ENCODE measurements around the gene CAMK1D.
"Not testable (repeated sequence)": the region's sequence is repeated elsewhere in the genome, so short reads cannot be mapped to it uniquely, and the experiment has no call there.

CAMK1D gene

DNA sequence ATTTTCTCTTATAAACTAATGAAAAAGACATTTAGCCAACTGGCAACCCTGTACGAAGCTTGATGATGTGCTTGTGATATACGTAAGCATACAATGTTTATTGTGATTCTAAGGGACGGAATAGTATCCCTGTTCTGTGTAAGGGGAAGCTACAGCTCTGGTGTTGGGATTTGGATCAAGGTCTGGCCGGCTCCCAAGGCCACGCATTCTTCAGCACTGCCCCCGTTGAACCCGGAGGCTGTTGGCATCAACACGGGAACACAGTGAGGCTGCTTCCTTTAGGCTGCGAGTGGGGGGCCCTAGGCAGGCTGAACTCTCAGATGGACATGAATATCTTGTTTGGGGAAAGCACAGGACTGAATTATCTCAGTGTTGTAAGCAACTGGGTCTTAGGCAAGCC, 180.6 kb downstream of the CAMK1D start:
- no peak for DNase-seq

DNA sequence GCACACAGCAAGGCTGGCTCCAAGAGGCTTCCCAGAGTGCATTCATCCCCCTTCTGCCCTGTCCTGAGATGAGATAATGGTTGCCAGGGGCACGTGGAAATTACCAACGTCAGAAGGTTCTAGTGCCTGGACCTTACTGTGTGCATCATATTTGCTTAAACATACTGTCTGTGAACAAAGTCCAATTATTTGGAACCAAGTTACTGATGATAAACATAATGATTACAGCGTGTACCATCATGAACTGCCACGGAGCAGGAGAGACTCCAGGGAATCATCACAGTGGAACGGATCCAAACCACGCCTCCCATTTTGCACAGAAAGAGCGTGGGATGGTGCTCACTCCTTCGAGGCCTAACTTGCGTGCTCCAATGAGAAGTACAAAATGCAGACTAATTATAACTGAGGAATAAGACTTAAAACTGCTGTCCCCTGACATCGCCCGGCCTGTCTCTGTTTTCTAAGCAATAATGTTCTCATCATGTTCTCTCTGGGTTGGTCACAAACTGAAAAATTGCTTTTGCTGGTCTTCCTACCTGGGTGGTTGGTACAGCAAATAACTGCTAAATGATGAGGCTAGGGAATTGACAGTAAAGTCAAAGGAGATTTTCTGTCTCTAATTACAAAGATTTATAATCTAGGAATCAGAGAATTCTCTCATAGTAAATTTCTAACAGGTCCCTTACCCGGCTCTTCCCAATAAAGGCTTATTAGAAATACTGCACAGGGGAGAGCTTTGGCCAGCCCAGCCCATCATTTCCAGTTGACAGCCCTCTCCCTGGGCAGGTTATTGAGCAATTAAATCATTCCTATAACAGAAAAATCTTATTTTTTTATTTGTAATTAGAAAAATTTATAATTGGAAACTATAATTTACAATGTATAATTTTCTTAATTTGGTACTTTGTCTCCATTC, 182.2 kb downstream of the CAMK1D start:
- DNase-seq, result no peak

DNA sequence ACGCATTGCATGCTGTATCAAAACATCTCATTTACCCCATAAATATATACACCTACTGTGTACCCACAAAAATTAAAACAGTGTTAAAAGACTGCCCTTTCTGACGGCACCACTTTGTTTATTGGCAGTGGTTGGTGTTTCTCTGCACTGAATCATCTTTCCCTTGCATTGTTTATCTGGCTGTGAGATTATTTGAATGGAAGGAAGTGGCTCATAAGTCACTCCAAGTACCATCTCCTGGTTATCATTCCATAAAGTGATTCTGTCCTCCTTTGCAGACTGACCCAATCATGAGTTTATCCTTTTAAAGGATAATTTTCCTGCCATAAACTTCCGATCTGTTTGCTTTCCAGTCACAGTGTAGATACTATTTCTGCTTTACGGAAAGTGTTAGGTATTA, 183.8 kb downstream of the CAMK1D start:
- DNase-seq, result no peak

DNA sequence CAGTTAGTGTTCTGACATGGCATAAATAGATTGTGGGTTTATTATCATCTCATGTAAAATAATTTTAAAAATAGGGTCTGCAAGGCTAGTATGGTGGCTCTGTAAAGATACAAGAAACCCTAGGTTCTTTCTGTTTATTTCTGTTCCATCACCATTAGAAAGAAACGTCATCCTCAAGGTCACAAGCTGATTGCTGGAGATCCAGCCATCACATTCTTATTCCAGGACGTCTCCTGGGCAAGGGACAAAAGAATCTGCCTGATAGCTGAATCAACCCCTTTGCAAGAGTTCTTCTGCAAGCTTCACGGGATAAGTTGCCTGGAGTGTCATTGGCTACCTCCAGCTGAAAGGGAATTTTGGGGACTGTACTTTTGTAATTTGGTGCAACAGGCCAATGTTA, 184.4 kb downstream of the CAMK1D start:
- DNase-seq, result no peak

DNA sequence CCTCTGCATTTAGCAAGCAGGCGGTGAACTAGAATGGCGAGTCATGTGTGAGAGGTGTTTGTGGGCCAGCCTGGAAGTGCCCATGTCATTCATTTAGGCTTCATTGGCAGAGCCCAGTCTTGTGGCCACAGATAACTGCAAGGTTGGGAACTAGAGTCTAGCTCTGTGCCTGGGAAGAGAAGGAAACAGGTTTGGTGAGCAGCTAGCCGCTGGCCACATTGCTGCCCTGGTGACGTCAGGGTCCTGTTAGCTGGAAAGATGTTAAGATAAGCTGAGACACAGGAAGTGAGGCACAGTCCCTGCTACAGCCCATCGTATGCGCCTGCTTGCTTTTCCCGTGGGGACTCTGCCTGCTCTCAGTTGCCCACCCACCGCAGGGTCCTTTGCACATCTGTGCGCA, 185.5 kb downstream of the CAMK1D start:
- no peak for DNase-seq

DNA sequence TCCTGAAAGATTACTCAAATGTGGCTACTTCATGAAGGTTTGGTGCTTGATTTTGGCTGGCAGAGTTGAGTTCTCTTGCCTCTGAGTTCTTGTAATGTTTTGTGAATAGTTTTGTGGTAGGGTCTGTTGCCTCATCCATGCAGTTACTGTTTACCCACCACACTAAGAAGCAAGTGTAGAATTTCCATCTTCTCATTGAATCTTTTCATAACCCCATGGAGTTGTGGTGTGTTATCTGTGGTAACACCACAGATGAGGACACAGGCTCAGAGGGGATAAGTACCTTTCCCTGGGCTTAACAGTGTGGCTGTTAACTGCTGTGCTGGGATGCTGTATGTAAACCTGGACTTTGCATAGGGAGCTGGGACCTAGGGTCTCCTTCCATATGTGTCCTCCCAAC, 186.3 kb downstream of the CAMK1D start:
- DNase-seq, result no peak

DNA sequence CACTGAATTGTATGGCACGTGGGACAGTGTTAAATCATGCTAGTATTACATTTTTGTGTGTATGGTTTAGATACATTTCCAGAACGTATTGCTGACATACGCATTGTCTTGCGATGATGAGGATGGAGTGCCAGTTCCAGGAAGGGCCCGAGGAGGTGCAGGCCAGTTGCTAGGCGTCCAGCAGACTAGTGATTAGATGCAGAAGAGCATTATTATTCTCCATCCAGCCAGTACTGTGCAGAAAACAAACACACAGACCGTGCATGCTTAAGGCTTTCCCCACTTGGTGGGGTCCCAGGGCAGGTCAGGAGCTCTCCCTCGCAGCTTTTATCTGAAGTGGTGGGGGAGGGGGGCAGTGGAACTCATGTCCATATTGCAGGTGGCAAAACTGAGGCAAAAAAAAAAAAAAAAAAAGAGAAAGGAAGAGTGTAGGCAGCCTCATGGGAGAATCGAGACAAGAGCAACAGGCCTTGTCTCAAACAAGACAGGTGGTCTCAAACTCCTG, 189.2 kb downstream of the CAMK1D start:
- DNase-seq, result no peak

DNA sequence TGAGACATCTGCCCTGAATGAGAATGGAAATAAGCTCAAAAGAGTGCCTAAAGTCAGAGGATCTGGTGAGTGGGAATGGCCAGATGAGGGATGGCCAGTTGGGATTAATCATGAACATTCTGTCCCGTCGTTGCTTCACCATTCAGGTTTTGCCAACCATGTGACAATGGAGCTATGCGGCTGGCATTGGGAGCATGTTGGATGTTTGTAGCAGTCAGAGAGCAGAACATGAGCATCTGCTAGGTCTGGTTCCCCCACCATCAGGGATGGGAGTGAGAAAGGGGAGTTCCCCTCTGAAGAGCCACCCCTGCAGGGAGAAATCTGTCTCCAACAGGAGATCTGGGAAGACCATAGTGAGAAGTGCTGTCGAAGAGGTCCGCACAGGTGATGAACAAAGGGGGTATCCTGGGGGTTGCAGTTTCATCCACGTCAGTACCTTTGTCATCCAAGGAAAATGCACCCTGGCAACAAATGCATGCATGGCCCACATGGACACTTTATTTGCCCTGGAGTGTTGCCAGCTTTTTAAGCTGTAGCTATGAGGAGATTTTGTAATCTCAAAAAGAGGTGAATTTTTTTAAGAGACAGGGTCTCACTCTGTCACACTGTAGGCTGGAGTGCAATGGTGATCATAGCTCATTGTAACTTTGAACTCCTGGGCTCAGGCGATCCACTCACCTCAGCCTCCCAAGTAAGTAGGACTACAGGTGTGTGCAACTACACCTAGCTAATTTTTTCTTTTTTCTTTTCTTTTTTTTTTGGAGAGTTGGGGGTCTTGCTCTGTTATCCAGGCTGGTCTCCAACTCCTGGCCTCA, 190.2 kb downstream of the CAMK1D start:
- DNase-seq, result no peak

DNA sequence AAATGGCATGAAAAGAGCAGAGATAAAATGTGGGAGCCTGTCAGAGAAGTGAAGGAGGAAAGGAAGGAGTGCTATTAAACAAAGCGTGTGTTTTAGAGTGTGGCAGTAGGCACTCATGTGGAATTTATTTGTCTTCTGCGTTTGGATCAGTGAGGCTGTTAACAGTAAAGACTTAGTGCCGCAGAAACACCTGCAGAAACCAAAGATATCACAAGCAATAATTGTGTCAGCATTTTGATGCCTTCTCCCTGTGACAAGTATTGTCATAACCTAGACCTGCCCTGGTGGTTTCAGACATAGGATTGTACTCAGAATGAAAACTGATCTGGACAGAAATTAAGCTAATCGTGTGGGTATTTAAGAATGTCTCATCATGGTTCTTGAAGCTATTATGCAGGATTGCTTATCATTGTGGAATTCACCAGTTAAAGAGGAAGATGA, 191.0 kb downstream of the CAMK1D start:
- no peak for DNase-seq

DNA sequence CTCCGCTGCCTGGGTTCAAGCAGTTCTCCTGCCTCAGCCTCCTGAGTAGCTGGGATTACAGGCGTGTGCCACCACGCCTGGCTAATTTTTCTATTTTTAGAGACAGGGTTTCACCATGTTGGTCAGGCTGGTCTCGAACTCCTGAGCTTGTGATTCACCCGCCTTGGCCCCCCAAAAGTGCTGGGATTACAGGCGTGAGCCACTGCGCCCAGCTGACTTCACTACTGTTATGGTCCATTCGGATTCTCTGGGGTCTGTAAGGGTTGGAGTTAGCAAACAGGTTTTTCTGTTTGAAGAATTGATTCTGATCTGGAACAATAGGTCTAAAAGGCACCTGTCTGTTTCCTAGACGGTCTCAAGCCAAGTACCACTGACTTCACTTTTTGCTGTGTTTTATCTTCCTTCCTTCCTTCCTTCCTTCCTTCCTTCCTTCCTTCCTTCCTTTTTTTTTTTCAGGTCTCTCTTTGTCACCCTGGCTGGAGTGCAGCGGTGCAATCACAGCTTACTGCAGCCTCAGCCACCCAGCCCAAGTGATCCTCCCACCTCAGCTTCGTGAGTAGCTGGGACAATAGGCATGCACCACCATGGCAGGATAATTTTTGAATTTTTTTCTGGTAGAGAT, 192.2 kb downstream of the CAMK1D start:
- no peak for DNase-seq

DNA sequence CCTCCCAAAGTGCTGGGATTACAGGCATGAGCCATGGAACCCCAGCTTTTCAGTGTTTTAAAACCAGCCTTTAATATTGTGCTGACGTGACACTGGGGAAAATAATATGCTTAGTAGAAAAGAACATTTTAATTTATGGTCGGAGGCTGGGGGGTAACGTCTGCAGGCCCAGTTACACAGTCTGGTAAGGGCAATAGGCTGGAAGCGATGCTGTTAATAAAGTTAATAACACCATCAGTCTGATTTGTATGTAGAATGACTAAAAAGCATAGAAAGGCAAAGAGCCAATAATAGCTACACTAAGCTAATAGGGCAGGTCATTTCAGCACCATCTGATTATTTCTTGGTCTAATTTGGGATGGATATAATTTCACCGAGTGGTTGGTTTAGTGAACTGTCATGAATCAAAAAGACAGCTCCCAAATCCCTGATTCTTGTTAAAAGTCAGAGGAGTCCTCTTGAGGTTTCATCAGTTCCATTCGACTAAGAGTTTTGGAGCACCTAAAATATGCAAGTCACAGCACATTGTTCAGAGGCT, 192.9 kb downstream of the CAMK1D start:
- no peak for DNase-seq

DNA sequence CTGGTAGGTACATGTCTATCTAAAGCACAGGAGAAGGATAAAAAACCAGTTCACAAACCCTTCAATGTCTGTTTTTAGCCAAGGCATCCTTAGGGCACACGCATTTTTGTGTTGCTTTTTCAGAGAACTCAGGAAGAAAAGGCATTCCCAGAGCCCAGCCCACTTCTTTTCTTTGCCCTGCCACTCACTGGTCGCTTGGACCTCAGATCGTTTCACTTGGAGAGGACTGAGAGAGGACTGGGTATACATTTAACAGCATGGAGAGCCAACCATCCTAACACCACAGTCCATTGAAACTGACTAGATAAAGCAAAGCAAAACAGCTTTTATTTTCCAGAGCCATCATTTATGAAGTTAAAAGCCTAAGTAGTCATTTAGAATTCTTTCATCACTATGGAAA, 194.2 kb downstream of the CAMK1D start:
- DNase-seq, result no peak

DNA sequence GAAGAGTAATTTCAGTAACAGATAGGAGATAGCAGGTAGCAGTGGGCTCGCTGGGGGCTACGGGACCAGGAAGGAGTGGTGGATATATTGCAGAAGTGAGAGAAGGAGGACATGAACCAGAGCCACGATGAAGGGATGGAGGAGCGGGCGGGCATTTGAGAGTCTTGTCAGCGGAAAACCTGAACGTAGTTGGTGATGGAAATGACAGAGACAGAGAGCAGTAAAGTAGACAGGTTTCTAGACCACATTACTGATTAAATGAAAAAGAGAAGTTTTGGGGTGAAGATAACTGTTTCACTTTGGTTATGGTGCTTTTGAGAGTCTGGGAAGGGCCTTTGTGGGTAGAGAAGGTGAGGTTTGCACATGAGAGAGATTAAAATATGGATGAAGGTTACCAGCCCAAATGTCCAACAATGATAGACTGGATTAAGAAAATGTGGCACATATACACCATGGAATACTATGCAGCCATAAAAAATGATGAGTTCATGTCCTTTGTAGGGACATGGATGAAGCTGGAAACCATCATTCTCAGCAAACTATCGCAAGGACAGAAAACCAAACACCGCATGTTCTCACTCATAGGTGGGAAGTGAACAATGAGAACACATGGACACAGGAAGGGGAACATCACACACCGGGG, 196.9 kb downstream of the CAMK1D start:
- not testable (repeated sequence) for DNase-seq

DNA sequence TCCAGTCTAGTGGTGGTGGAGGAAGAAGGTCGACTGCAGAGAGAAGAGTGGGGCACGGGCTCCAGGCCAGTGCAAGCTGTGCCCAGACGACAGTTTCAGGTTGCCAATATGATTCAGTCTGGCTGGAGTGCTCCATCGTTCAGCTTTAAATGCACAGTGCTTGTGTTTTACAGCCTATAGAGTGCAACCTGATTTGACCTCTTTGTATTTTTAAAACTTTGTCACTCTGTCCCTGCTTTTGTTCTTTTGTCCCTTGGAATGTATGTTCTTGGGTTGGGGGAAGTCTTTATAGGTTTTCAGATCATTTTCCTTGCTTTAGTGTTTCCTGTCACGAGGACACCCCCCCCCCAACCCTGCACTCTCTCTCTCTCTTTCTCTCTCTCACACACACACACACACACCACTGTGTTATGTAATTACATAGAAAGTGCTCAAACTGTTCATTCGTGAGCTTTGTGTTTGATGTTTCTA, 198.0 kb downstream of the CAMK1D start:
- DNase-seq, result no peak

DNA sequence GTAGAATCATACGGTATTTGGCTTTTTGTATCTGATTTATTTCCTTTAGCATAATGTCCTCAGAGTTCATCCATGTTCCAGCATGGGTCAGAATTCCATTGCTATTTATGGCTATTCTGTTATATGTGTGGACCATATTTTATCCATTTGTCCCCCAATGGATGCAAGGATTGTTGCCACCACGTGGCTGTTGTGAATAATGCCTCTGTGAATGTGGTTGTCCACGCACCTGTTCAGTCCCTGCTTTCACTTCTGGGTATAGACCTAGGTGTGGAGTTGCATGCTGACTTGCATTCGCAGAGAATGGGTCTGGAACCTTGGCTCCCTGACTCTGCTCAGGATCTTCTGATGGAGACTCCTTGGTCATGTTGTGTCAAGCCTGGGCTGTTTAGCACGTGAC, 199.9 kb downstream of the CAMK1D start:
- DNase-seq, result no peak

DNA sequence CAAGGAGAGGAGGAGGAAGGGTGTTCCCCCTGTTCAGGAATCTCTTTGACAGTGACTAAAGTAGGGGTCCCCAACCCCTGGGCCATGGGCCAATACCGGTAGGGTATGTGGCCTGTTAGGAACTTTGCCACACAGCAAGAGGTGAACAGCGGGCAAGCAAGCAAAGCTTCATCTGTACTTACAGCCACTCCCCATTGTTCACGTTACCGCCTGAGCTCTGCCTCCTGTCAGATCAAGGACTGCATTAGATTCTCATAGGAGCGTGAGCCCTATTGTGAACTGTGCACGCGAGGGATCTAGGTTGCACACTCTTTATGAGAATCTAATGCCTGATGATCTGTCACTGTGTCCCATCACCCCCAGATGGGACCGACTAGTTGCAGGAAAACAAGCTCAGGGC, 201.6 kb downstream of the CAMK1D start:
- no peak for DNase-seq

DNA sequence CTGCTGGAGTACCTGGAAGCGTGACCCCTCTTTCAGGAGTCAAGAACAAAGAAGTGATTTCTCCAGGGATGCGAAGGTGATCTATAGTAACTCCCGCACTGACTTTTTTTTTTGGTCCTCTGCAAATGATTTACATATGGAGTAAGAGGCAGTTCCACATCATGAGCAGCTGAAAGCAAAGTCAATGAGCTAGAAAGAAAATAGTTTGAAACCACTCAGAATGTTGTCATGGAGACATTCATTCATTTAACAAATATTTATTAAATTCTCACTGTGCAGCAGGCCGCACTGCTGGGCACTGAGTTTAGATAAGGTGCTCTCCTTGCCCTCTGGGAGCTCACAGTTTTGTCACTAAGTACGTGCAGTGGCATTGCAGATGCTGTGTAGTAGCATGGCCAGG, 206.7 kb downstream of the CAMK1D start:
- no peak for DNase-seq

DNA sequence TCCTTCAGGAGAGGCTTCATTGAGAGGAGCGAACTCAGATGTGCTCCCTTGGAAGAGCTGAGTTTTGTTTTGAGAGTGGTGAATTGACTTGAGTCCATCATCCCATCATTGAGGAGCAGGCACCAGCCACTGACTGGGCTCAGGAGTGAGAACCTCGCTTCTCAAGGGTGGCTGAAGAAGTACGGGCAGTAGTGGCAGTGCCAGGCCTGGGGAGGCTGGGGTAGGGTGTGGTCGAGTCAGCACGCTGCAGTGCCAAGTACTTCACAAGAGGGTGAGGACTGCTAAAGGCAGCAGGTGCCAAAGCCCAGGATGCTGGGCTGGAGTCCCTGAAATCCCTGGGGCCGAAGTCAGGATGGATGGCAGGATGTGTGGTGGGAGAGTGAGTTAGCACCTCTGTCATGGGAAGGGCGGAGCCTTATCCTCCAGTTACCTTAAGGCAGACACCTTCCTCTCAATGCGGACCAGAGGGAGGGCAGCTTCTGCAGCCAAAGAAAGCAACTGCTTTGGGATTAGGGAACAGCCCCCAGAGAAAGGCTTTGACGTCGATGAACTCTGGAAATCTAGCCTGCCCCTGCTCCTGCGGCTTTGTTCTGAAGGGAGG, 210.3 kb downstream of the CAMK1D start:
- DNase-seq, result no peak

DNA sequence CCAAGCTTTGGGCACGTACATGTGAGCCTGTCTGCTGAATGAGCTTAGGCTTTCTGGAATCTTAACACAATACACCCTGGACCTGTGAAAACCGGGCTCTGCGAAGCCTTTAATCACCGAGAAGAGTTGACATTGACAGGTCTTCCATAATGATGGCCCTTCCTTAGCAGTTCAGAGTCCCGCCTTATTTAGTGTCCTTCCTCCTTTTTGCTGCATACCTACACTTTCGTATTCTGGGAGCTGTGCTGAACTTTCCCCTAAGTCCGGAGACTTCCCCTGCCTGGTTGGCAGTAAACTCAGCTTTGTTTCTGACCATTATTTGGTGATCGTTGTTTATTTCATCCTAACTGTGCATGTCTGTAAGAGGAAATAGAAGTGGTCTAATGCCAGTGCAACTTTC, 212.0 kb downstream of the CAMK1D start:
- DNase-seq, result no peak

DNA sequence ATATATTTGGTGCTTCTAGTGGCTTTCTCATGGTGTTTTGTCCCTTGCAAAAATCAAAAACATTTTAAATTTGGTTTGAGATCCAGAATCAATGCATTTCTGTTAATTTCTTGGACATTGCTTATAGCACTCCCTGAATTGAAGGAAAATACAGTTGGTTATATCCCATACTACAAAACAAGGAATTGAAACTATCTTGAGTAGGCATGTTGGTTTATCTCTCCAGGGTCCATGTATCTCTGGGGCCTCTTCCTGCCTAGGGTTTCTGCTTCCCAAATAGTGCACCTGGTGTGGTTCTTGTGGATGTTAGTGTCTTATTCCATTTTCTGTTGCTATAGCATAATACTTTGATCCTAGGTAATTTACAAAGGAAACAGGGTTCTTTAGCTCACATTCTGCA, 212.4 kb downstream of the CAMK1D start:
- no peak for DNase-seq

DNA sequence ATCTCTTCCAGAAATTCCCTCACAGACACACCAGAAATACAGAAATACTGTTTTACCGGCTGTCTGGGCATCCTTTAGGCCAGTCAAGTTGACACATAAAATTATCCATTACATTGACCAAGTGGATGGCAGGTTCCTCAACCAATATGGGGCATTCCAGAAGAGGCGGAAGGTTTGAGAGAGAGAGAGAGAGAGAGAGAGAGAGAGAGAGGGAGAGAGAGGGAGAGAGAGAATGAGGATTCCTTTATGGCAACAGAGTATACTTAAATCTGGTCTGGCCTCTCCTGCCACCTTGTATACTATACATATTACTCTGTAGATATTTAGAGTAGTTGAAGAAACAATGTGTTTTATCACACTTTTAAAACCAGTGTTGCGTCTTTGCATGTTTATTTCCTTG, 214.1 kb downstream of the CAMK1D start:
- DNase-seq, result no peak

DNA sequence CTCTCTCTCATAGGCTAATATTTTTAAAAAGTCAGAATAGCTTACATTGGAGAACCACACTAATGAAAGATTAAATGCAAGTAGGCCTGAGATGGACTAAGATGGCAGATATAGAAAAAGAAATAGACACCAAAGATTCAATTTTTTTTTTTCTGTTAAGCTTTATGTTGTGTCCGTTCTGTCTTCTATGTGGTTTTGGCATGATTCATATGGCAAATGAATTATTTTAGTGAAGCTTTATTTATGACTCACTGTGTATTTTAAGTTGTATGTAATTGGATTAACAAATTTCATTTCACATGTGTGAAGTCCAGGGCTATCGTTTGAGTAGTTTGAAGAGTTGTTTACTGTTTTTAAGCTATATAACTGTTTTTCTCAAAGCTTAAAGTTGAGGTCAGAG, 214.8 kb downstream of the CAMK1D start:
- DNase-seq, result no peak
